Chondrocyte (in vitro differentiated cells): ENCODE measurements around the gene LGMN. TPM values are rescaled to one million over a fixed set of nuclear protein-coding genes. Genes with fewer than 3 reads are reported as not detected.
A peak's percentile ranks its signal among the peaks of the same experiment; 100 is the strongest.

Experiments
- DNase-seq: peaks from one replicate; pipeline ENCODE4 v3.0.0; 2021; ENCODE audit warnings: mixed read lengths, low spot score
- H3K27ac Mint-ChIP-seq: one replicate; pipeline ENCODE4 v1.8.0; 2021; ENCODE audit warnings: mild to moderate bottlenecking, moderate library complexity, mixed read lengths; ENCODE audit not compliant: unreplicated experiment
- H3K27me3 Mint-ChIP-seq: 2 replicates; pipeline ENCODE4 v1.8.0; 2021; ENCODE audit warnings: low read depth, mixed read lengths
- H3K36me3 Mint-ChIP-seq: 2 replicates; pipeline ENCODE4 v1.8.0; 2021; ENCODE audit warnings: low read depth, mixed read lengths
- H3K4me1 Mint-ChIP-seq: 2 replicates; pipeline ENCODE4 v1.8.0; 2021; ENCODE audit warnings: low read depth, mild to moderate bottlenecking, mixed read lengths
- H3K4me3 Mint-ChIP-seq: one replicate; pipeline ENCODE4 v1.8.0; 2021; ENCODE audit warnings: mild to moderate bottlenecking, moderate library complexity, mixed read lengths; ENCODE audit not compliant: unreplicated experiment
- H3K9me3 Mint-ChIP-seq: 2 replicates; pipeline ENCODE4 v1.8.0; 2021; ENCODE audit warnings: low read depth, mixed read lengths
- total RNA-seq: library from RNA; stranded (reverse); gene quantifications from 3 replicates; pipeline ENCODE4 v1.2.1, GENCODE V29; 2021
- TF ChIP-seq, protein P1 (sequence below): fragments of 200-600 bp; sonication (generic); IDR thresholded peaks from 2 replicates; pipeline ENCODE4 v1.5.0; 2021; ENCODE audit warnings: antibody characterized with exemption, mild to moderate bottlenecking, moderate library complexity

LGMN gene
- total RNA-seq, 1 donor from 2014 or later, result 134 TPM

DNA sequence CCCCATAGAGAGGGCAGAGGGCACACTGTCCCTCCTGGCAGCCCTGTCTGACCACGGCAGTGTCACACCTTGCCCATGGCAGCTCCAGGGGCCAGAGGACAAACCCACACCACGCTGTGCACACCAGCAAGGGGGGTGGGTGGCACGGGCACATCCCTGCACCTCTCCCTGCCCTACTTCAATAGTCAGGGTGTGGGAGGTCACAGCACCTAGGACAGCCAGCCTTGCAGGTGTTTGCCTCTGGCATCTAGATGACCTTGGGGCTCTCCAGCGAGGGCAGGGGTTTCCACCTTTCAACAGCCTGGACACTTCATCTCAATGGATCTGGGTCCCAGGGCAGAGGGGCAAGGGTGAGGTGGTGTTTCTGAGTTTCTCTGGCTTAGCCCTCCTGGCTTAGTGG lies 69.2 kb downstream of the LGMN start:
- TF ChIP-seq, protein P1, sequence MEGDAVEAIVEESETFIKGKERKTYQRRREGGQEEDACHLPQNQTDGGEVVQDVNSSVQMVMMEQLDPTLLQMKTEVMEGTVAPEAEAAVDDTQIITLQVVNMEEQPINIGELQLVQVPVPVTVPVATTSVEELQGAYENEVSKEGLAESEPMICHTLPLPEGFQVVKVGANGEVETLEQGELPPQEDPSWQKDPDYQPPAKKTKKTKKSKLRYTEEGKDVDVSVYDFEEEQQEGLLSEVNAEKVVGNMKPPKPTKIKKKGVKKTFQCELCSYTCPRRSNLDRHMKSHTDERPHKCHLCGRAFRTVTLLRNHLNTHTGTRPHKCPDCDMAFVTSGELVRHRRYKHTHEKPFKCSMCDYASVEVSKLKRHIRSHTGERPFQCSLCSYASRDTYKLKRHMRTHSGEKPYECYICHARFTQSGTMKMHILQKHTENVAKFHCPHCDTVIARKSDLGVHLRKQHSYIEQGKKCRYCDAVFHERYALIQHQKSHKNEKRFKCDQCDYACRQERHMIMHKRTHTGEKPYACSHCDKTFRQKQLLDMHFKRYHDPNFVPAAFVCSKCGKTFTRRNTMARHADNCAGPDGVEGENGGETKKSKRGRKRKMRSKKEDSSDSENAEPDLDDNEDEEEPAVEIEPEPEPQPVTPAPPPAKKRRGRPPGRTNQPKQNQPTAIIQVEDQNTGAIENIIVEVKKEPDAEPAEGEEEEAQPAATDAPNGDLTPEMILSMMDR, result no peak
- H3K4me3 Mint-ChIP-seq, result no peak overlapping the region
- DNase-seq, result peak; percentile 61

DNA sequence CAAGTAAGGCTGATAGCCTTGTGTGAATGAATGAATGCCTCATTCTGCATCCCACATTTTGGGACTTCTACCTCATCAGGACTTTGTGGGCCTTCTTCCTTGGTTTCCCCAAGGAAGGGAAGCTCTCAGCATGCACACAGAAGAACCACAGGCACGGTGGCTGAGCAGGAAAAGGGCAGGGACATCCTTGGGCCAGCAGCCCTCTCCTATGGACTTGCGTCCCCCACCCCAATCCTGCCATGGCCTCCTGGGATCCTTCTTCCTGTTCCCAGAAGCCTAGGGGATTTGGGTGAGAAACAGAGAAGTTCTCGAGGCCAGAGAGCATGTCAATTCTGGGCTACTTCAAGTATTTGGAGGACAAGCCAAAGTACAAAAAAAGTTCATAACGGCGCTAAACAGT lies 69.7 kb downstream of the LGMN start:
- peak; percentile 33 for DNase-seq
- no peaks in the 10 kb centered on the region for H3K27me3 Mint-ChIP-seq
- peaks cover 13% of the 10 kb centered on the region for H3K36me3 Mint-ChIP-seq

More for the DNA sequence above, 69.2 kb downstream of the LGMN start:
- Mint-ChIP-seq H3K4me1 (peaks cover 4% of the 10 kb centered on the region), H3K27ac (no peak overlapping the region), H3K27me3 (no peaks in the 10 kb centered on the region), H3K36me3 (peaks cover 13% of the 10 kb centered on the region), H3K9me3 (no peaks in the 10 kb centered on the region)

DNA sequence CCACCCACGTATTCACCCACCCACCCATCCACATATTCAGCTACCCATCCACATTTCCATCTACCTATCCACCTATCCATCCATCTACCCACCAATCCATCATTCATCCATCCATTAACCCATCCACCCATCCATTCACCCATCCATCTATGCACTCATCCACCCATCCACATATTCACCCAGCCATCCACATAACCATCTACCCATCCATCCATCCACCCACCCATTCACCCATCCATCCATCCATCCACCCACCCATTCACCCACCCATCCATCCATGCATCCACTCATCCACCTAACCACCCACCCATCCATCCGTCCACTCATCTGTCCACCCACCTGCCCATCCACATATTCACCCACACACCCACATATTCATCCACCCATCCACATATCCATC lies 70.5 kb downstream of the LGMN start:
- Mint-ChIP-seq H3K9me3 (no peaks in the 10 kb centered on the region), H3K27me3 (no peaks in the 10 kb centered on the region), H3K4me1 (peaks cover 4% of the 10 kb centered on the region), H3K27ac (no peak overlapping the region), H3K4me3 (no peak overlapping the region), H3K36me3 (peaks cover 13% of the 10 kb centered on the region)
- DNase-seq, result peak; percentile 19
- TF ChIP-seq, protein P1, result no peak

More for the DNA sequence above, 69.7 kb downstream of the LGMN start:
- H3K4me3 Mint-ChIP-seq, result no peak overlapping the region
- no peak overlapping the region for H3K27ac Mint-ChIP-seq
- H3K4me1 Mint-ChIP-seq, result peaks cover 4% of the 10 kb centered on the region
- TF ChIP-seq, protein P1, result no peak
- H3K9me3 Mint-ChIP-seq, result no peaks in the 10 kb centered on the region

DNA sequence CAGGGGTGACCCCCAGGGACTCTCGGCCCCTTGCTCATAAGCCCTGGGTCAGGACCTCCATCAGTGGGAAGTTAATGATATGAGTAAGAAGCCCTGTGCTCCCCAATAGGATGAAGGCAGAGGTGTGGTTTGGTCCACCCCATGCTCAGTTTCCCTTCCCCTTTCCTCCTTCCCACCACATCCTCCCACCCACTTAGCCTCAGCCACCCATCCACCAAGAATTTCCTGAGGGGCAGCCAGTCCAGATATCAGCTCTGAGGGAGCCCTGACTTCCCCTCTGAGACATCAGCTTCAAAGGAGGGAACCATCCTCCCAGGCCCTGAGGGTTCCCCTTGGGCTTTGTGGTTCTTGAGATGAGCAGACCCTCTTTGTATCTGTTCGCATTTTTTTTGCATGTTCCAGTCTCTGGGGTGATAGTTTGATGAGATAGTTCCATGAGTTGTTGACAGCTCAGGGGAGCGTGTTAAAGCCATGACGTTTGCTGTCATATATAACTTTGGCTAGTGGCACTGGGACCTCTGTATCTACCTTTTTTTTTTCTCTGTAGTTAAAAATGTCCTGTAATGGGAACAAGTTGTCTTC lies 71.2 kb downstream of the LGMN start:
- peak; percentile 15 for DNase-seq
- Mint-ChIP-seq H3K27ac (no peak overlapping the region), H3K36me3 (peaks cover 13% of the 10 kb centered on the region), H3K4me1 (peaks cover 4% of the 10 kb centered on the region), H3K9me3 (no peaks in the 10 kb centered on the region), H3K27me3 (no peaks in the 10 kb centered on the region), H3K4me3 (no peak overlapping the region)
- TF ChIP-seq, protein P1, result no peak

DNA sequence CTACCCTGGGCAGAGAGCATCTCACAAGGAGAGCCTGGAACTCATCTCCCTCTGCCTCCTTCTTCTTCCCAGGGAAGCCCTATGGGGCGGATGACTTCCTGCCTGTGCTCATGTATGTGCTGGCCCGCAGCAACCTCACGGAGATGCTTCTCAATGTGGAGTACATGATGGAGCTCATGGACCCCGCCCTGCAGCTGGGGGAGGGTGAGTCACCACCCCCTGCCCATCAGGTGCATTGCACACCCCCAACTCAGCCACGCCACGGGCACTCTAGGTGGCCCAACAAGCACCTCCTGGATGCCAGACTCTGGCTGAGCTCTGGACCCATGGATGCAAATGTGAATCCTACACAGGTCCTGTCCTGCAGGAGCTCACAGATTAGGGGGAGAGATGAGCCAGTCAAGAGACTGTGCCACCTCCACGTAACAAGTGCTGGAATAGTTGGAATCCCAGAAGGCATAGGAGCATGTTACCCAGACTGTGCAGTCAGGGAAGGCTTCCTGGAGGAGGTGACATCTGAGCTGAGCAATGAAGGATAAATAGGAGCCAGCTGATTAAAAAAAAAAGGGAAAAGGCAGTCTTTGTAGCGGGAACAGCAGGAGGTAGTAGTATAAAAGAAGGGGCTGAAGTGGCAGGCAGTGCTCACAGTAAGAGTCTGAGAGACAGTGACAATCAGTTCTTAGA lies 71.9 kb downstream of the LGMN start:
- H3K36me3 Mint-ChIP-seq, result peaks cover 13% of the 10 kb centered on the region
- peak; percentile 79 for DNase-seq

More for the DNA sequence above, 71.9 kb downstream of the LGMN start:
- Mint-ChIP-seq H3K27me3 (no peaks in the 10 kb centered on the region), H3K9me3 (no peaks in the 10 kb centered on the region), H3K4me3 (no peak overlapping the region), H3K4me1 (peaks cover 4% of the 10 kb centered on the region), H3K27ac (no peak overlapping the region)
- TF ChIP-seq, protein P1, result no peak
